Endothelial cell of umbilical vein (primary cell): ENCODE data around the gene CABLES1.

Source experiments
- EZH2 ChIP-seq: IDR thresholded peaks from 2 replicates; pipeline ENCODE4 v1.6.1; 2012; ENCODE audit warnings: borderline replicate concordance, low read depth, mild to moderate bottlenecking, moderate library complexity, low read length, inconsistent platforms; ENCODE audit not compliant: severe bottlenecking
- FOS ChIP-seq: IDR thresholded peaks from 2 replicates; pipeline ENCODE4 v1.6.1; 2011; ENCODE audit warnings: mild to moderate bottlenecking, low read length, moderate library complexity, borderline replicate concordance; ENCODE audit not compliant: insufficient read depth
- GATA2 ChIP-seq: IDR thresholded peaks from 2 replicates; pipeline ENCODE4 v1.7.0; 2011; ENCODE audit warnings: low read depth, mild to moderate bottlenecking, moderate library complexity, mixed read lengths, low read length; ENCODE audit not compliant: insufficient read length, insufficient read depth
- TF ChIP-seq, protein P1 (sequence below), 2 donors: IDR thresholded peaks; 1 replicate in 1 of 2; 2 replicates in 1 of 2; pipeline ENCODE4 v1.5.1; 2011; ENCODE audit warnings: low read length in 2 of 2, mild to moderate bottlenecking in 2 of 2, moderate library complexity in 2 of 2, control low read depth in 1 of 2, inconsistent platforms in 1 of 2, low read depth in 1 of 2; ENCODE audit not compliant: insufficient read depth in 1 of 2; ENCODE audit errors: extremely low read depth in 1 of 2

DNA sequence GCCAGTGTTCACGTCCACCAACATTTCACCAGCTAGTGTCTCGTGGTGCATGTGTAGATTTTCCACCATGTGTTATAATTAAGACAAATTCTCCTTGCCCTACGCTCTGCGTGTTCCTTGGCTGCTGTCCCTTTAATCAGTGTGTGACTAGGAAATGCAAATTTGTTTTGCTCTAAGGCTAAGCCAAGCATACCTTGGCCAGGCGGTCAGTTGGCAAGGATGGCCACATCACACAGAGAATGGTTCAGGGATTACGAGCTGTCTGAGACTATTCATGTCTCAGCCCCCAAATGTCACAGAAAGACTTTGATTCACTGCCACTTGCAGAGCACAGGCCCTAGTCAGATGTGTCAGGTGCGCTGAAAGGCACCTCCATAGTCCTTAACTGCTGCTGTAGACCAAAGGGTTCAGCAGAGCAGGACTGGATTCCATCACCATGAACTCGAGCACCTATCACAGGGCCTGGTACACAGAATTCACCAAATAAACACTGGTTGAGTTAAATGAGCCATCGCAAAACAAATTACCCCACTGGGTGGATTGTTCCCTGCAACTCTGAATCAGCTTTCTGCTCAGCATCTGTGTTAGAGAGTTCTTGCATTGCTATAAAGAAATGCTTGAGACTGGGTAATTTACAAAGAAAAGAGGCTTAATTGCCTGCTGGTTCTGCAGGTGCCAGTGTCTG is 128.4 kb downstream of the CABLES1 start:
- TF ChIP-seq, protein P1, sequence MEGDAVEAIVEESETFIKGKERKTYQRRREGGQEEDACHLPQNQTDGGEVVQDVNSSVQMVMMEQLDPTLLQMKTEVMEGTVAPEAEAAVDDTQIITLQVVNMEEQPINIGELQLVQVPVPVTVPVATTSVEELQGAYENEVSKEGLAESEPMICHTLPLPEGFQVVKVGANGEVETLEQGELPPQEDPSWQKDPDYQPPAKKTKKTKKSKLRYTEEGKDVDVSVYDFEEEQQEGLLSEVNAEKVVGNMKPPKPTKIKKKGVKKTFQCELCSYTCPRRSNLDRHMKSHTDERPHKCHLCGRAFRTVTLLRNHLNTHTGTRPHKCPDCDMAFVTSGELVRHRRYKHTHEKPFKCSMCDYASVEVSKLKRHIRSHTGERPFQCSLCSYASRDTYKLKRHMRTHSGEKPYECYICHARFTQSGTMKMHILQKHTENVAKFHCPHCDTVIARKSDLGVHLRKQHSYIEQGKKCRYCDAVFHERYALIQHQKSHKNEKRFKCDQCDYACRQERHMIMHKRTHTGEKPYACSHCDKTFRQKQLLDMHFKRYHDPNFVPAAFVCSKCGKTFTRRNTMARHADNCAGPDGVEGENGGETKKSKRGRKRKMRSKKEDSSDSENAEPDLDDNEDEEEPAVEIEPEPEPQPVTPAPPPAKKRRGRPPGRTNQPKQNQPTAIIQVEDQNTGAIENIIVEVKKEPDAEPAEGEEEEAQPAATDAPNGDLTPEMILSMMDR (IDR thresholded peaks at IDR 0.05; ENCODE audit: extremely low read depth in 1 of 2, insufficient read depth in 1 of 2, low read depth in 1 of 2, low read length in 2 of 2) = no peak
- TF ChIP-seq GATA2 = no peak
- TF ChIP-seq FOS = no peak
- TF ChIP-seq EZH2 = no peak
